K562 (cell line): ENCODE measurements around the gene SYNJ2. TPM values are rescaled to one million over a fixed set of nuclear protein-coding genes. Genes with fewer than 3 reads are reported as not detected.

ENCODE experiments used
- ARNT ChIP-seq, 2 experiments: fragments of 450-650 bp; IDR thresholded peaks; 2 replicates each; pipeline ENCODE4 v1.6.1; 2016; ENCODE audit warnings: mild to moderate bottlenecking in 1 of 2
- CREBBP ChIP-seq: IDR thresholded peaks from one replicate; pipeline ENCODE4 v1.6.1; 2012; ENCODE audit warnings: low read depth, mild to moderate bottlenecking, control low read depth, inconsistent platforms, low read length
- FOSL1 ChIP-seq: fragments of 200-800 bp; sonication (Bioruptor generic); conservative IDR thresholded peaks from 2 replicates; pipeline ENCODE4 v1.6.1; 2016; ENCODE audit warnings: missing genetic modification characterization, missing compliant biosample characterization
- GTF2F1 ChIP-seq: IDR thresholded peaks from 2 replicates; pipeline ENCODE4 v1.6.1; 2011; ENCODE audit warnings: low read depth, low read length, improper control_type of control experiment
- HDAC2 ChIP-seq: fragments of 450-650 bp; IDR thresholded peaks from 2 replicates; pipeline ENCODE4 v1.6.1; 2016; ENCODE audit warnings: mild to moderate bottlenecking
- HLTF ChIP-seq: fragments of 450-650 bp; IDR thresholded peaks from 2 replicates; pipeline ENCODE4 v1.6.1; 2016
- HMG20B ChIP-seq: fragments of 250-450 bp; sonication (Bioruptor Pico); IDR thresholded peaks from 2 replicates; pipeline ENCODE4 v1.5.0; 2021; ENCODE audit warnings: mild to moderate bottlenecking
- HNRNPUL1 ChIP-seq: fragments of 200-400 bp; formaldehyde crosslinking; IDR thresholded peaks from 2 replicates; pipeline ENCODE4 v1.6.1; 2017; ENCODE audit warnings: low read length
- JUN ChIP-seq, 2 experiments: sonication (generic) in 1 of 2; formaldehyde crosslinking in 1 of 2; IDR thresholded peaks; 2 replicates each; pipeline versions ENCODE4 v1.6.1 to v1.8.0; 2012 to 2022; ENCODE audit warnings: borderline replicate concordance in 2 of 2, mild to moderate bottlenecking in 2 of 2, improper control_type of control experiment in 1 of 2, low read depth in 1 of 2, low read length in 1 of 2, missing genetic modification reagents in 1 of 2
- JUNB ChIP-seq: fragments of 450-650 bp; formaldehyde crosslinking; conservative IDR thresholded peaks from 2 replicates; pipeline ENCODE4 v1.4.0; 2020; ENCODE audit warnings: mild to moderate bottlenecking
- KLF13 ChIP-seq: fragments of 450-650 bp; IDR thresholded peaks from 2 replicates; pipeline ENCODE4 v1.6.1; 2016; ENCODE audit warnings: missing genetic modification characterization, low read depth, mild to moderate bottlenecking, missing compliant biosample characterization, moderate library complexity, borderline replicate concordance
- MAFF ChIP-seq: IDR thresholded peaks from 2 replicates; pipeline ENCODE4 v1.6.1; 2012; ENCODE audit warnings: low read length, improper control_type of control experiment
- MEIS2 ChIP-seq: fragments of 450-650 bp; IDR thresholded peaks from 2 replicates; pipeline ENCODE4 v1.6.1; 2014; ENCODE audit warnings: mild to moderate bottlenecking; ENCODE audit not compliant: partially characterized antibody
- MTA3 ChIP-seq: fragments of 450-650 bp; formaldehyde crosslinking; IDR thresholded peaks from 2 replicates; pipeline ENCODE4 v1.6.1; 2017; ENCODE audit warnings: mild to moderate bottlenecking, borderline replicate concordance
- SMAD4 ChIP-seq: fragments of 250-450 bp; sonication (Bioruptor Pico); conservative IDR thresholded peaks from 2 replicates; pipeline ENCODE4 v1.8.0; 2021; ENCODE audit warnings: inconsistent platforms, mild to moderate bottlenecking, moderate library complexity
- SP1 ChIP-seq: sonication (generic); formaldehyde crosslinking; IDR thresholded peaks from 2 replicates; pipeline ENCODE4 v1.8.1; 2022; ENCODE audit warnings: mild to moderate bottlenecking, missing genetic modification reagents
- SREBF1 ChIP-seq: fragments of 150-350 bp; IDR thresholded peaks from 2 replicates; pipeline ENCODE4 v1.6.1; 2014; ENCODE audit warnings: antibody characterized with exemption, low read depth, low read length, borderline replicate concordance
- SREBF2 ChIP-seq: sonication (generic); formaldehyde crosslinking; IDR thresholded peaks from 2 replicates; pipeline ENCODE4 v1.4.0; 2020; ENCODE audit warnings: mild to moderate bottlenecking, missing genetic modification reagents
- TEAD2 ChIP-seq: fragments of 450-650 bp; IDR thresholded peaks from 2 replicates; pipeline ENCODE4 v1.6.1; 2016; ENCODE audit warnings: missing genetic modification characterization, control low read depth, missing compliant biosample characterization
- TRIM24 ChIP-seq, 2 experiments: fragments of 450-650 bp; IDR thresholded peaks; 2 replicates each; pipeline ENCODE4 v1.6.1; 2016
- ZBED1 ChIP-seq: IDR thresholded peaks from 2 replicates; pipeline ENCODE4 v1.6.1; 2014
- ZC3H11A ChIP-seq: IDR thresholded peaks from 2 replicates; pipeline ENCODE4 v1.6.1; 2012; ENCODE audit warnings: low read depth, low read length, improper control_type of control experiment
- ZNF263 ChIP-seq: sonication (generic); formaldehyde crosslinking; IDR thresholded peaks from 2 replicates; pipeline ENCODE4 v1.8.0; 2022; ENCODE audit warnings: mild to moderate bottlenecking, missing genetic modification reagents, borderline replicate concordance
- ZNF695 ChIP-seq: fragments of 450-650 bp; formaldehyde crosslinking; IDR thresholded peaks from 2 replicates; pipeline ENCODE4 v1.4.0; 2020; ENCODE audit warnings: mild to moderate bottlenecking, moderate library complexity
- ZNF79 ChIP-seq: fragments of 250-450 bp; sonication (Bioruptor Pico); IDR thresholded peaks from 2 replicates; pipeline ENCODE4 v1.4.0; 2020; ENCODE audit warnings: low read depth, mild to moderate bottlenecking, moderate library complexity
- polyA plus RNA-seq, 8 experiments: library from polyadenylated mRNA; depleted of rRNA in 4 of 8; stranded (reverse) in 5 of 8; unstranded in 3 of 8; fragments of >200 nt; fragmentation: Nextera tagmentation in 2 of 8; fragmentation: Illumina TruSeq in 1 of 8; extraction: Ambion mirVana in 2 of 8; extraction: Trizol in 1 of 8; gene quantifications; 2 replicates each; pipeline versions ENCODE4 v1.2.1 to v1.2.3, GENCODE V29; 2011 to 2014; ENCODE audit warnings: inconsistent platforms in 1 of 8, missing spikeins in 1 of 8
- total RNA-seq, 7 experiments: library from RNA; depleted of rRNA in 6 of 7; stranded (reverse); fragments of >200 nt in 6 of 7; fragmentation: Illumina TruSeq in 2 of 7; extraction: Trizol in 2 of 7; gene quantifications; 2 replicates each; pipeline versions ENCODE4 v1.2.1 to v1.2.3, GENCODE V29; 2011 to 2021; ENCODE audit warnings: low replicate concordance in 1 of 7
- TF ChIP-seq, protein P1 (sequence below): IDR thresholded peaks from 2 replicates; pipeline ENCODE4 v1.6.1; 2014; ENCODE audit warnings: antibody characterized with exemption
- TF ChIP-seq, protein P2 (sequence below): conservative IDR thresholded peaks from 2 replicates; pipeline ENCODE4 v1.6.1; 2011; ENCODE audit warnings: low read depth, mild to moderate bottlenecking, low read length; ENCODE audit not compliant: control insufficient read depth
- TF ChIP-seq, protein P3 (sequence below): fragments of 250-450 bp; sonication (Bioruptor Pico); IDR thresholded peaks from 2 replicates; pipeline ENCODE4 v1.9.0; 2021; ENCODE audit warnings: mild to moderate bottlenecking

SYNJ2 gene
- total and polyA plus RNA-seq, 9 of the 15 experiments (the other 6 are each of a cell fraction or from before 2014, with no cell fraction given) = 3.0 to 27.7 (median 17.8) TPM

DNA sequence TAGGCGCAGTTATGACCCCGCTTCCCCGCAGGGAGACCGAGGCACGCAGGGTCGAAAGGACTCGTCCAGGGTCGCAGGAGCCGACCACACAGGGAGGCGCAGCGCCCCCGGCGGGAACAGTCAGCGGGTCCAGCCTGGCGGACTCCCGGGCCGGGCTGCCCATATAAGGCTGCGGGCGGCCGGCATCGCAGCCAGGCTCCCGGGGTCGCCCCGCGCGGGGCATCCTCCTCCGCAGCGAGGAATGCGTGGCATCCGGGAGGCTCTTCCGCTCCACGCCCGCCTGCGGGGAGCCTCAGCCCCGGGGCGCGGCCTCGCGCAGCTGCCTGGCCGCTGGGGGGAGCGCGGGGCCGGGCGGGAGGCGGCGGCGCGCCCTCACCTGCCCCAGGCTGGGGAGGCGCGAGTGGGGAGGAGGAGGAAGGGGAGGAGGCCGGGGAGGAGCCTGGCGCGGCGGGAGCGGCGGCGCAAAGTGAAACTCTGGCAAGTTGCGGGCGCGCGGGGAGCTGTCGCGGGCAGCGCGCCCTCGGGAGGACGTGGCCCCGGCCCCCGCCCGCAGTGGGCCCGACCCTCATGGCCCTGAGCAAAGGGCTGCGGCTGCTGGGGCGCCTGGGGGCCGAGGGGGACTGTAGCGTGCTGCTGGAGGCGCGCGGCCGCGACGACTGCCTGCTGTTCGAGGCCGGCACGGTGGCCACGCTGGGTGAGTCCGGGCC is at the start of gene SYNJ2 (continued):
- TF ChIP-seq, protein P1, sequence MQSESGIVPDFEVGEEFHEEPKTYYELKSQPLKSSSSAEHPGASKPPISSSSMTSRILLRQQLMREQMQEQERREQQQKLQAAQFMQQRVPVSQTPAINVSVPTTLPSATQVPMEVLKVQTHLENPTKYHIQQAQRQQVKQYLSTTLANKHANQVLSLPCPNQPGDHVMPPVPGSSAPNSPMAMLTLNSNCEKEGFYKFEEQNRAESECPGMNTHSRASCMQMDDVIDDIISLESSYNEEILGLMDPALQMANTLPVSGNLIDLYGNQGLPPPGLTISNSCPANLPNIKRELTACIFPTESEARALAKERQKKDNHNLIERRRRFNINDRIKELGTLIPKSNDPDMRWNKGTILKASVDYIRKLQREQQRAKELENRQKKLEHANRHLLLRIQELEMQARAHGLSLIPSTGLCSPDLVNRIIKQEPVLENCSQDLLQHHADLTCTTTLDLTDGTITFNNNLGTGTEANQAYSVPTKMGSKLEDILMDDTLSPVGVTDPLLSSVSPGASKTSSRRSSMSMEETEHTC = no peak
- TF ChIP-seq TEAD2 (tag) (0 out of 2 replicates have a peak, but pooled peaks have one; percentile 23), JUN (IDR thresholded peaks at IDR 0.05; ENCODE audit: borderline replicate concordance, low read depth, low read length) (no peak), JUN (CRISPR knock-in tag; IDR thresholded peaks at IDR 0.05; ENCODE audit: borderline replicate concordance) (no peak), FOSL1 (tag) (peak; percentile 34; the same call in 1 of the 2 replicates), ZBED1 (no peak), ZNF79 (CRISPR knock-in tag) (no peak), MTA3 (peak; percentile 90), ZNF263 (CRISPR knock-in tag) (peak; percentile 98), GTF2F1 (no peak), JUNB (CRISPR knock-in tag) (no peak), MEIS2 (no peak), KLF13 (0 out of 2 replicates have a peak, but pooled peaks have one; percentile 13), HLTF (no peak), SREBF2 (CRISPR knock-in tag) (no peak), TRIM24 (IDR thresholded peaks at IDR 0.05) (no peak; a peak in 1 of 4 replicates), ZNF695 (CRISPR knock-in tag) (no peak), ZC3H11A (no peak), ARNT (IDR thresholded peaks at IDR 0.05) (no peak), SP1 (CRISPR knock-in tag) (peak; percentile 74; the same call in 1 of the 2 replicates), CREBBP (no peak), HMG20B (no peak), HNRNPUL1 (no peak), SREBF1 (no peak), HDAC2 (no peak), MAFF (no peak), SMAD4 (CRISPR knock-in tag) (peak; percentile 81)
- TF ChIP-seq, protein P2, sequence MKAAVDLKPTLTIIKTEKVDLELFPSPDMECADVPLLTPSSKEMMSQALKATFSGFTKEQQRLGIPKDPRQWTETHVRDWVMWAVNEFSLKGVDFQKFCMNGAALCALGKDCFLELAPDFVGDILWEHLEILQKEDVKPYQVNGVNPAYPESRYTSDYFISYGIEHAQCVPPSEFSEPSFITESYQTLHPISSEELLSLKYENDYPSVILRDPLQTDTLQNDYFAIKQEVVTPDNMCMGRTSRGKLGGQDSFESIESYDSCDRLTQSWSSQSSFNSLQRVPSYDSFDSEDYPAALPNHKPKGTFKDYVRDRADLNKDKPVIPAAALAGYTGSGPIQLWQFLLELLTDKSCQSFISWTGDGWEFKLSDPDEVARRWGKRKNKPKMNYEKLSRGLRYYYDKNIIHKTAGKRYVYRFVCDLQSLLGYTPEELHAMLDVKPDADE = no peak; the same call in none of the 2 replicates
- TF ChIP-seq, protein P3, sequence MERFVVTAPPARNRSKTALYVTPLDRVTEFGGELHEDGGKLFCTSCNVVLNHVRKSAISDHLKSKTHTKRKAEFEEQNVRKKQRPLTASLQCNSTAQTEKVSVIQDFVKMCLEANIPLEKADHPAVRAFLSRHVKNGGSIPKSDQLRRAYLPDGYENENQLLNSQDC = peak; percentile 11; the same call in 1 of the 2 replicates
